Astrocyte of the cerebellum (primary cell): Measurements from ENCODE around the gene INMT.

Source experiments
- DNase-seq: peaks from one replicate; pipeline ENCODE4 v3.0.0-alpha.2; 2011; ENCODE audit warnings: low read depth
- H3K4me3 ChIP-seq: 2 replicates; pipeline ENCODE4 v1.5.1; 2011; ENCODE audit warnings: mild to moderate bottlenecking, low read depth, low read length, moderate library complexity
- CTCF ChIP-seq: IDR thresholded peaks from 2 replicates; pipeline ENCODE4 v1.5.1; 2012; ENCODE audit warnings: low read length, low read depth, moderate library complexity, mild to moderate bottlenecking; ENCODE audit errors: missing control alignments
- in situ Hi-C: cut with HindIII; loops from 2 replicates; pipeline ENCODE4 v1.10.0; 2017; ENCODE audit warnings: low sequenced_read_pairs

INMT gene

GRCh38 chr7:30706908-30707307 is 45.0 kb upstream of the INMT start:
- in situ Hi-C loops = no loop called here
- no peak for DNase-seq
- H3K4me3 ChIP-seq = no peak overlapping the region
- TF ChIP-seq CTCF = no peak

GRCh38 chr7:30707391-30708357 is 44.3 kb upstream of the INMT start:
- in situ Hi-C loops = no loop called here
- no peak overlapping the region for H3K4me3 ChIP-seq
- TF ChIP-seq CTCF = no peak
- no peak for DNase-seq

- in situ Hi-C loops = no loop called here
- no peak for DNase-seq
- TF ChIP-seq CTCF = no peak
- no peak overlapping the region for H3K4me3 ChIP-seq
Measured at GRCh38 chr7:30708412-30708811, 43.5 kb upstream of the INMT start.

GRCh38 chr7:30708983-30709382 is 43.0 kb upstream of the INMT start:
- in situ Hi-C loops = no loop called here
- no peak overlapping the region for H3K4me3 ChIP-seq
- TF ChIP-seq CTCF = no peak
- DNase-seq = no peak

GRCh38 chr7:30709549-30709948 is 42.4 kb upstream of the INMT start:
- no peak overlapping the region for H3K4me3 ChIP-seq
- in situ Hi-C loops = no loop called here
- DNase-seq = no peak
- no peak for TF ChIP-seq CTCF

- no peak overlapping the region for H3K4me3 ChIP-seq
- TF ChIP-seq CTCF = no peak
- DNase-seq = no peak
- in situ Hi-C loops = no loop called here
Measured at GRCh38 chr7:30710669-30711068, 41.3 kb upstream of the INMT start.
